Measurements from ENCODE around the gene KIF27.
A peak's percentile ranks its signal among the peaks of the same experiment; 100 is the strongest.
"Not testable (repeated sequence)": the region's sequence is repeated elsewhere in the genome, so short reads cannot be mapped to it uniquely, and the experiment has no call there.

KIF27 gene, protein sequence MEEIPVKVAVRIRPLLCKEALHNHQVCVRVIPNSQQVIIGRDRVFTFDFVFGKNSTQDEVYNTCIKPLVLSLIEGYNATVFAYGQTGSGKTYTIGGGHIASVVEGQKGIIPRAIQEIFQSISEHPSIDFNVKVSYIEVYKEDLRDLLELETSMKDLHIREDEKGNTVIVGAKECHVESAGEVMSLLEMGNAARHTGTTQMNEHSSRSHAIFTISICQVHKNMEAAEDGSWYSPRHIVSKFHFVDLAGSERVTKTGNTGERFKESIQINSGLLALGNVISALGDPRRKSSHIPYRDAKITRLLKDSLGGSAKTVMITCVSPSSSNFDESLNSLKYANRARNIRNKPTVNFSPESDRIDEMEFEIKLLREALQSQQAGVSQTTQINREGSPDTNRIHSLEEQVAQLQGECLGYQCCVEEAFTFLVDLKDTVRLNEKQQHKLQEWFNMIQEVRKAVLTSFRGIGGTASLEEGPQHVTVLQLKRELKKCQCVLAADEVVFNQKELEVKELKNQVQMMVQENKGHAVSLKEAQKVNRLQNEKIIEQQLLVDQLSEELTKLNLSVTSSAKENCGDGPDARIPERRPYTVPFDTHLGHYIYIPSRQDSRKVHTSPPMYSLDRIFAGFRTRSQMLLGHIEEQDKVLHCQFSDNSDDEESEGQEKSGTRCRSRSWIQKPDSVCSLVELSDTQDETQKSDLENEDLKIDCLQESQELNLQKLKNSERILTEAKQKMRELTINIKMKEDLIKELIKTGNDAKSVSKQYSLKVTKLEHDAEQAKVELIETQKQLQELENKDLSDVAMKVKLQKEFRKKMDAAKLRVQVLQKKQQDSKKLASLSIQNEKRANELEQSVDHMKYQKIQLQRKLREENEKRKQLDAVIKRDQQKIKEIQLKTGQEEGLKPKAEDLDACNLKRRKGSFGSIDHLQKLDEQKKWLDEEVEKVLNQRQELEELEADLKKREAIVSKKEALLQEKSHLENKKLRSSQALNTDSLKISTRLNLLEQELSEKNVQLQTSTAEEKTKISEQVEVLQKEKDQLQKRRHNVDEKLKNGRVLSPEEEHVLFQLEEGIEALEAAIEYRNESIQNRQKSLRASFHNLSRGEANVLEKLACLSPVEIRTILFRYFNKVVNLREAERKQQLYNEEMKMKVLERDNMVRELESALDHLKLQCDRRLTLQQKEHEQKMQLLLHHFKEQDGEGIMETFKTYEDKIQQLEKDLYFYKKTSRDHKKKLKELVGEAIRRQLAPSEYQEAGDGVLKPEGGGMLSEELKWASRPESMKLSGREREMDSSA (N-terminal part only)

DNA sequence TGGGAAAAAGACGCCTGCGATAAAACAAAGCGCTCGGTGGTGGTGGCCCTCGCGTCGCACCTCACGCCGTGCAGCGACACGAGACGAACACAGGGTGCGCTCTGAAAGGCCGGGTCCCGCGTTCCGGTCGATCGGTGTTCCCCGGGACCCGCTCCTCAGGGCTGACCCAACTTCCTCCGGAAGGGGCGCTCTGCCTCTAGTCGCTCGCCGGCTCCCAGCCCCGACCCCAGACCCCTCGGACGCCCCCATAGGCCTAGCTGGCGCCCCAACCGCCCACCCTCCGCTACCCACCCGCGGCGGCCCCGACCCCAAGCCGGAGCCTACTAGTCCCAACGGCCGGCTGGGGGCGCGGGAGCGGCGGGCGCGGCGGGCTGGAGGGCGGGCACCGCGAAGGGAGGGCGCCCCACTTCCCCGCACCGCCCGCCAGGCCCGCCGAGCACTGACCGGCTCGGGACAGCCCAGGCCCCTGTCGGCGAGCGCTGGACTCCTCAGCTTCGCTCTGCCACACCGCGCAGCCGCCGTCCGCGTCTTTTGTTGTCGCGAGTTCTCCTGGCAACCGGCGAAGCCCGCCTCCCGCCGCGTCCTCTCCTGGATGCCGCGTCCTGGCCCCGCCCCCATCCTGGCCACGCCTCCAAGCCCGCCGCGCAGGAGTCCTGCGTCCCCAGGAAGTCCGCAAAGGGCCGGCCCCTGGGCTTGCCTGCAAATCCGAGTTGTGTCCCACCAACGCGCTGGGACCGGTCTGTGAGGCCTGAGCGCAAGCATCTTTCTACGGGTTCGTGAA, at the start of gene KIF27:
KIF27 (minus strand) TSS at position 506 of the 781 bp plus-strand sequence. CDS start 5,841 bp downstream, outside the sequence.
- peak; percentile 92 to 93 for DNase-seq (ENCODE audit: low read depth in 2 of 2, low spot score in 1 of 2)

DNA sequence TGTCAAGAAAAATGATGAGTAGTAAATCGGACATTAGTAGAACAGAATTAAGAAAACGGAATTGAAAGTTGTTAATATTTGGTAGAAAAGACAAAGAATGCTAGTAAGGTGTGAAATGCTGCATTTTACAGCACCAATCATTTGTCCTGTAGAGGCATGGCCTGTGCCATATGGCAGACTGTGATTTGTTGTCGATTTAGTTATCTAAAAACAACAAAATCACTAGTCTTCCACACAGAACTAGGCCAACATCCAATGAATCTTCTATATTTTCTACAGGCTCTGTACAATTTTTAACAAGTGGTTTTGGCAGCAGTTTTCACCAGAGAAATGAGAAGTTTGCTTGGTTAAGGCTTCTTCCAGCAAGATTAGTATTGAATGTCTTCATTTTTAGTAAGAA, 48.4 kb upstream of the KIF27 start:
- no peak for DNase-seq (ENCODE audit: low read depth in 2 of 2, low spot score in 1 of 2)

DNA sequence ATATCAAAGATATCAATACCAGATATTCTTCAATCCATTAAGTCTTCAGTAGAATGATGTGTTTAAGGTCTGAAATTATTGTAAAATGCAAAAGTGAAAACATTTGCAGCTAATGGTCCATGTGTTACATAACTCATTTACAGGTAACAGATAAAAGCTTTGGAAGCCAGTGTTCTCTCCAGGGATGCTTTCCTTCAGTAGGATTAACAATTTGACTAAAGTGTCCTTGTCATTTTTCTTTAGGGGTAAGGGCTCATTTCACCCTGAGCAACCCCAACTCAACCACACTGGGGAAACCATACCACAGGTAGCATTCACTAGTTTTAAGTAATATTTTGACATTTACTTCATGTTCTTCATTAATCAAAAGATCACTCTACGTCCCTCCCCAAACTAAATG, 45.8 kb upstream of the KIF27 start:
- DNase-seq (ENCODE audit: low read depth in 2 of 2, low spot score in 1 of 2), result no peak

DNA sequence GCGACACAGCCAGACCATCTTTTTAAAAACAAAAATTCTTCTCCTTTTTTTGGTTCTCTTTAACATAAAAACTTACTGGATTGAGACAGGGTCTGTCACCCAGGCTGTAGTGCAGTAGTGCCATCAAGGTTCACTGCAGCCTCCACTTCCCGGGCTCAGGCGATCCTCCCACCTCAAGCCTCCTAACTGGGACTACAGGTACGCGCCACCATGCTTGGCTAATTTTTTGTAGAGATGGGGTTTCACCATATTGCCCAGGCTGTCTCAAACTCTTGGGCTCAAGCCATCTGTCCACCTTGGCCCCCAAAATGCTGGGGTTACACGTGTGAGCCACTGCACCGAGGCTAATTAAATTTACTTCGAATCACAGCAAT, 45.0 kb upstream of the KIF27 start:
- DNase-seq (ENCODE audit: low read depth in 2 of 2, low spot score in 1 of 2), result no peak

DNA sequence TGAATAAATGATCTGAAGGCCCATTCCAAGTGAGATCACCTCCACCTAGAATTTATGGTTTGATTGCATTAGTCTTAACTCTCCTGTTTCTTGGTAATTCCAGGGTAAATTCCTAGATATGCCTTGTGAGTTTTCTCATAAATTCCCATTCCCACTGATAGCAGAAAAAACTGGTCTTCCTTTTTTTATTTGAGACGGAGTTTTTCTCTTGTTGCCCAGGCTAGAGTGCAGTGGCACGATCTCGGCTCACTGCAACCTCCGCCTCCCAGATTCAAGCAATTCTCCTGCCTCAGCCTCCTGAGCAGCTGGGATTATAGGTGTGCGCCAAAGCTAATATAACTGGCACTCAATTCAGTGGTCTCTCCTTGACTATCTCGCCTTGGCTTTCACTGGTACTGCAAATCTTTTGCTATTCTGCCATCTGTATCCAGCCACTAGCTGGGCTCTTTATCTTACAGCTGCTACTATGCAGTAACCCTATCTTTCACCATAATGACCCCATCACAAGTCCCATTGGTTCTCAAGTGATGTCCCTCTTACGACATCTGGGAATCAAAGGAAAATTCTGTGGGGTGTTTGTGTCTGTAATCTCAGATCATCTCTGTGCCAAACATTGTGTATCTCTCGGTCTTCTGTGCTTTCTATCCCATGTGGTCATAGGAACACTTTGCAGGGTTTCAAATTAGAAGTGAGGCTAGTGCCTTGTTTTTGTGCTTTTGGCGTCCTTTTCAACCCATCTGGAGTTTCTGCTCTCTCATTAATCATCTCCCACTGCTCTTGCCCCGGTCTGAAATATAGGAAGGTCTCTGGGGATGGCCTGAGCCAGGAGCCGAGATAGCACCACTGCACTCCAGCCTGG, 44.3 kb upstream of the KIF27 start:
- no peak for DNase-seq (ENCODE audit: low read depth in 2 of 2, low spot score in 1 of 2)

DNA sequence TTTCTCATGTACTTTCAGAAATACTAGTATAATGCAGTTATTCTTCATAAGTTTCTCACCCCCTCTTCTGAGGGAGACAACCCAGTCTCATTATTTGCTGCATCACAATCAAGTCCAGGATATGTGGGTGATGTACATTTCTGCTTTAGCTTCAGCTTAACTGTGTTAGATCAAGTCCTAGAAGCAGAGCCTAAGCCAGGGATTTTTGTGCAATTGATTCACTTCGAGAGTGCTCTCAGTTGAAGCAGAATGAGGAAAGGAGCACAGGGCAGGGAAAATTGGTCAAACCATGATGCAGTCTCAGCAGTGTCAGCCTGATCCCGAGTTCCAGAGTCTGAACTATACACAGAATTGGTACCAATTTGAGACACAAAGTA, 43.7 kb upstream of the KIF27 start:
- no peak for DNase-seq (ENCODE audit: low read depth in 2 of 2, low spot score in 1 of 2)

DNA sequence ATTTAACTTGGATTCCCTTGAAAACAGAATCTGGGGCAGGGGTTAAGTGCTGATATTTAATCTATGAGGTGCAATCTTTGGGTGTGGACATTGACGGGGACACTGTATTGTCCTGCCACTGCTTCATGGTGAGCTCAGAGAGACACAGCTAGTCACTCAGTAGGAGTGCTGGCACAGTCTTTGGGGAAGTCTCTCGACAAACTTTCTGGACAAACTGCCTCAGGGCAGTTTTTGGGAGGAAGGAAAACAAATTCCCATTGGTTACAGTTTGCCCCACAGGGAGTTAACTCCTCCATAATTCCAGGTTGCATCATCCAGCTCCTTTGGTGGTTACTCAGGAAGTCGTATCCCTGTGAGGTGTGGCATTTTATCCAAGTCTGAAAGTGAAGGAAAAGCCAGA, 40.9 kb upstream of the KIF27 start:
- DNase-seq (ENCODE audit: low read depth in 2 of 2, low spot score in 1 of 2), result no peak

DNA sequence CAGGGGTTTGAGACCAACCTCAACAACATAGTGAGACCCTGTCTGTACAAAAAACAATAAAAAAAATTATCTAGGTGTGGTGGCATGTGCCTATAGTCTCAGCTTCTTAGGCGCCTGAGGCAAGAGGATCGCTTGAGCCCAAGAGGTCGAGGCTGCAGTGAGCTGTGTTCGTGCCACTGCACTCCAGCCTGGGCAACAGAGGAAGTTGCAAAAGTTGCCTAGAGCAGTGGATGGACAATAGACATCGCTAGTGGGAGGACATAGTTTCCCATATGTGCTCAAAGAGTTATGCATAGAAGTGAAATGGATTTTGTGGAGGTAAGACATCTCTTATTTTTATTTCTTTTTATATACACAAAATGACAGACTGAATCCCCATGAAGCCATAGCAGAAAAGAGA, 39.8 kb upstream of the KIF27 start:
- no peak for DNase-seq (ENCODE audit: low read depth in 2 of 2, low spot score in 1 of 2)

DNA sequence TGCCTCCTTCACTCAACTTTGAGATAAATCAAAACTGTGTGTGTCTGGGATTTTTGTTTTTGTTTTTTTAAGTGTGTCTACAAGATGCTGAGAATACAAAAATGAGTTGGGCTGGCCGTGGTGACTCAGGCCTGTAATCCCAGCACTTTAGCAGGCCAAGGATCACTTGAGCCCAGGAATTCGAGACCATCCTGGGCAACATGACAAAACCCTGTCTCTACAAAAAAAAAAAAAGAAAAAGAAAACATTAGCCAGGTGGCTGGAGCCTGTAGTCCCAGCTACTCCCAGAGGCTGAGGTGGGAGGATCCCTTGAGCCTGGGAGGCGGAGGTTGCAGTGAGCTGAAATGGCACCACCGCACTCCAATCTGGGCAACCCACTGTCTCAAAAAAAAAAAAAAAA, 37.8 kb upstream of the KIF27 start:
- DNase-seq (ENCODE audit: low read depth in 2 of 2, low spot score in 1 of 2), result no peak

DNA sequence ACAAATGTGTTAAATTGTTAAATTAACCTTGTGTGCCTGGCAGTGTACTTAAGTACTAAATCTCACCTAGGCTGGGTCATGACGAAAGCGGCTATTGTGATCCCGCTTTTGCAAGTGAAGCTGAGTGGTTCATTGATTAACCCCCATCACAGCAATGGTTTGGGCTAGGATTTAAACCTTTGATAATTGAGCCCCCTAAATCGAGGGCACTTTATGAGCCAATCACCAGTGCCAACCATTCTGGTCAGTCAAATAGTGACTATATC, 35.9 kb upstream of the KIF27 start:
- DNase-seq (ENCODE audit: low read depth in 2 of 2, low spot score in 1 of 2), result no peak

DNA sequence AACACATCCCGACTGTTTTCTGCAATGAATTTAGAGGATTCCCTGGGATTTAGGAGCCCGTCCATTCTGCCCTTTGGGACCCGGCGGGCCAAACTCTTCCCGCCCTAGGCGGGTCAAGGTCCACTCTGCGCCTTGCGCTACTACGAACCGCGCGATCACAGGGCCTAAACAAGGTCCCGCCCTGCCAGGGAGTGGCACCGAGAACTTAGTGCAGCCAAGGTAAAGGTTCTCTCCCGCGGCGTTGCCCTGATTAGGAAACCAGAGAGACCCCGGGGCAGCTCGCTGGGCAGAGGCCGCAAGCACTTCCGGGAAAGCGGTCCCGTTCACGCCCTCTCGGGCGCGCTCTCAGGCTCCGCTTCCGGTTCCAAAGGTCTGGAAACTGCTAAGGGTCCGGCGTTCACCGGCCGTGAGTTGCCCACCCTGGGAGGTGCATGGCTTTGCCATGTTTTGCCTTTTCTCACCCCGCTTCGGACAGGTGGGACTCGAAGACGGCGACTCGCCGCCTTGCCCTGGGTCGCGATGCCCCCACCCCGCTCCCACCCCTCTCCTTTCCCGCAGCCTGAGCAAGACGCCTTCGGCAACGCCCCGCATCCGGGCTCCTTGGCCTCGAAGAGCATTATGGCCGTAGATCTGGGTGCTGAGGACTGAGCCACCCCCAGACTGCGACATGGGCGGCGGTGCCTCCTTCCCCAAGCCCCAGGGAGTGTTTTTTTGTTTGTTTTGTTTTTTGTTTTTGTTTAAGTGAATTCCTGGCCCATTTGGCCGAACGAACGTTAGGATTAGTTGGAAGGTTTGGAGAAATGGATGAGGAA, 35.4 kb upstream of the KIF27 start:
- no peak for DNase-seq (ENCODE audit: low read depth in 2 of 2, low spot score in 1 of 2)

DNA sequence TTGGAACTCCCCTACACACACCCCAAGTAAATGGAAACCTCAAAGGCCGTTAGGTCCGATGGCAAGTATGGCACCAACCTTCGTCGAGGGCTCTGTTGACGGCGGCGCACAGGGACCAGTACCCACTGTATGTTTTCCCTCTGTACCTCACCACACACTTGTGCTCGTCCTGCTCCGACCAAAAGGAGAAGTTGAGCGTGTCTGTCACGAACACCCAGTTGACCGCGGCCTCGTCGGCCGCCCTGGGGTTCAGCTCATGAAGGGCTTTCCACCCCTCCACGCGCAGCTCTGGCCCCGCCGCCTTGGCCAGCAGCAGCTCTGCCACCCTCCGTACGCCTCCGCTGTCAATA, 34.8 kb upstream of the KIF27 start:
- DNase-seq (ENCODE audit: low read depth in 2 of 2, low spot score in 1 of 2), result no peak

DNA sequence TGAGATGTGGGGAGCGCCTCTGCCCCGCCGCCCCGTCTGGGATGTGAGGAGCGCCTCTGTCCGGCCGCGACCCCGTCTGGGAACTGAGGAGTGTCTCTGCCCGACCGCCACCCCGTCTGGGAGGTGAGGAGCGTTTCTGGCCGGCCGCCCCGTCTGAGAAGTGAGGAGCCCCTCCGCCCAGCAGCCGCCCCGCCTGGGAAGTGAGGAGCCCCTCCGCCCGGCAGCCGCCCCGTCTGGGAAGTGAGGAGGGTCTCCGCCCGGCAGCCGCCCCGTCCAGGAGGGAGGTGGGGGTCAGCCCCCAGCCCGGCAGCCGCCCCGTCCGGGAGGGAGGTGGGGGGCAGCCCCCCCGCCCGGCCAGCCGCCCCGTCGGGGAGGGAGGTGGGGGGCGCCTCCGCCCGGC, 26.9 kb upstream of the KIF27 start:
- not testable (repeated sequence) for DNase-seq (ENCODE audit: low read depth in 2 of 2, low spot score in 1 of 2)

DNA sequence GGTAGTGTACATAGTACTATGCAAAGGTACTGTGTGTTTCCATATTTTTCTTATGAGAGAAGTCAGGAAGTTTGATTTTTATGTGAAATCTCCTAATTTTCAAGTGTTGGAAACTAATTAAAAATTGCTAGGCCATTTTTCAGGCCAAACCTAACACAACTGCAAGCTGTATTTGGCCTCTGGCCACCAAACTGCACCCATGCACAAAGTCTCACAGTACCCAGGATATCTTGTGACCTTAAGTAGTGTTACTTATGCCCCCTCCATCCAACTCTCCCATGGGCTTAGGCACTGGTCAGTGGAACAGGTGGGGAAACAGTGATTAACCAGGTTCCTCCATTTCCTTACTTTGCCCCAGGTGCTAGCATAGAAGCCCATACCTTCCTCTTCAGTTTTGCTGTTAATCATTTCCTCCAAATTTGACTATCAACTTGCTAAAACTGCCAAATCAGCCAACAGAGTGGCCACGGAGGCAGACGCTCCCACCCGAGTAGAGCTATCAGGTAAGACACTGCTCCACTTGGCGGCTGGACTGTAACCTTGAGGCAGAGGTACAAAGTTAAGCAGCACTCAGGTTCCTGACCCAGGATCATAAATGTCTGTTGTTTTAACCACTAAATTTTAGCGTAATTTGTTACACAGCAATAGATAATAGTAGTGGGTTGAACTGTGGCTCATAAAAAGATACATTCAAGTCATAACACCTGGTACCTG, 19.5 kb upstream of the KIF27 start:
- no peak for DNase-seq (ENCODE audit: low read depth in 2 of 2, low spot score in 1 of 2)

DNA sequence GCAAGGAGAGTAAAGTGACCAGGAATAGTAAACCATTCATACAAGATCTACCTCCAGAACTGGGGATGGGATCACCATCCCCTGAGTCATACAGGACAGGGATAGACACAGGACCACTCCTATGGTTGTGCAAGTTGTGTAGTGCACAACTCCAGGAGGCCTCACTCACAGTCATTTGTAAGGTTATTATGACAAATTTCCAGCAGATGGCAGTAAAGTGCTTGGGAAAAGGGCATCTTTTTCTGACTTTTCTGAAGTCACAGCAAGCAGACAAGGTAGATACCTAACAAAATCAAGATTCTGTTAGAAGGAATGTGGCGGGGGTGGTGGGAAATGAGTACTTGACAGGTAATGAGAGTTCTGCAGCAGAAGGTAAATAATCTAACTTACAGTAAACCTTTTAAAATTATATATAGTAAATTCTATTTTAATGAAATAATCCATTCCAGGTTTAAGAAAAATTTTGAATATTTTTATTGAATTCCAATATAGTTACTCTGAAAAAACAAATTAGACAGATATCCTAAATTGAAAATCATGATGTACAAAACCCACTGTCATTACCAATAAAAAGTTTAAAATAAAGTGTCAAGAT, 16.7 kb upstream of the KIF27 start:
- DNase-seq (ENCODE audit: low read depth in 2 of 2, low spot score in 1 of 2), result no peak

DNA sequence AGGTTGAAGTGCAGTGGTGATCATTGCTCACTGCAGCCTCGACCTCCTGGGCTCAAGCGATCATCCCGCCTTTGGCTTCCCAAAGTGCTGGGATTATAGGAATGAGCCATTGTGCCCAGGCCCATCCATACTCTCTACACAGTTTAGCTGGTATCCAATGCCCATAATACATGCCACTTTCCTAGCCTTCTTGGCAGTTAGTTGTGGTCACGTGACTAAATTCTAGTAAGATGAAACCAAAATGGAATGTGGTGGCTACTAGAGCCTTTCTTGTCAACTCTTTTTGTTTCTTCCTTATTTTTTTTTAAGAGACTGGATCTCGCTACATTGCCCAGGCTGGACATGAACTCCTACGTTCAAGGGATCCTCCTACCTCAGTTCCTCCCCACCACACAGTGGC, 15.3 kb upstream of the KIF27 start:
- DNase-seq (ENCODE audit: low read depth in 2 of 2, low spot score in 1 of 2), result no peak

DNA sequence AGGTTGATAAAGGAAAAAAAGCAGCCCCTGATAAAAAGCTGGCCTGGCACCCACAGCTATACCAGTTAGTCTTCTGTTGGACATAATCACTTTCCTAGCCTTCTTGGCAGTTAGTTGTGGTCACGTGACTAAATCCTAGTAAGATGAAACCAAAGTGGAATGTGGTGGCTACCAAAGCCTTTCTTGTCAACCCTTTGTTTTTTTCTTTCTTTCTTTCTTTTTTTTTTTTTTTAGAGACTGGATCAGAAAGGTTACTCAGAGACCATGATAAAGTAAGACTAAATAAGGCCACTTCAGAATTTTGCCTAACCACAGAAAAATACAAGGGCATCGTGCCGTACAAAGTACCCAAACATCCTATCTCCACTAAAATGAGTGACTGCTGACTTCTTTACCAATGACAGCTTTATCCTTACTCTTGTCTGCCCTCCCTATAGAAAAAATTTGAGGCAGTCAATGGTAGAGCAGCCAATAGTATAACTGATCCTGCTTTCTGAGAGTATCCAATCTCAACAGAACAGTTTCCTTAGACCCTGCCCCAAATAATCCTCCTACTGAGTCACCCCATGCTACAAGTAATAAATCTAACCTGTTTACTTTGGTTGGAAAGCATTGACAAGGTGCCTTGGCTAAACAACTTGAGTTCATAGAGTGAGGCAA, 14.2 kb upstream of the KIF27 start:
- DNase-seq (ENCODE audit: low read depth in 2 of 2, low spot score in 1 of 2), result no peak
